B cell (primary cell): Measurements from ENCODE around the gene PITPNM3. TPM values are rescaled to one million over a fixed set of nuclear protein-coding genes. Genes with fewer than 3 reads are reported as not detected.

Experiments used
- ATAC-seq: fragments of 200-7000 bp; cut with Tn5 transposase; one replicate; pipeline ENCODE4 v1.10.0; 2021; ENCODE audit warnings: low read depth, mild to moderate bottlenecking, moderate number of reproducible peaks, moderate library complexity
- CTCF ChIA-PET: fragments of 350-600 bp; sonication (Branson Sonifier 250); formaldehyde crosslinking; loops from one replicate; lab custom pipeline; 2021; ENCODE audit warnings: antibody characterized with exemption, inconsistent platforms; lab: Charles Lee
- POLR2A ChIA-PET: fragments of 350-600 bp; sonication (Branson Sonifier 250); formaldehyde crosslinking; loops from one replicate; lab custom pipeline; 2021; ENCODE audit warnings: antibody characterized with exemption; lab: Charles Lee
- DNase-seq: peaks from one replicate; pipeline ENCODE4 v3.0.0; 2013
- H2AFZ ChIP-seq: 2 replicates; pipeline ENCODE4 v1.6.1; 2012; ENCODE audit warnings: mild to moderate bottlenecking, low read depth, low read length; ENCODE audit not compliant: insufficient read depth, poor library complexity, severe bottlenecking
- H3K27ac ChIP-seq, 2 donors: 1 replicate in 1 of 2; 2 replicates in 1 of 2; pipeline ENCODE4 v1.5.1; 2012 to 2013; ENCODE audit warnings: low read length in 2 of 2, mild to moderate bottlenecking in 2 of 2, moderate library complexity in 1 of 2
- H3K27me3 ChIP-seq, 4 experiments: fragments of 200-600 bp in 1 of 4; sonication (generic) in 1 of 4; replicated peaks in 1 of 4; 1 replicate in 2 of 4; 2 replicates in 2 of 4; pipeline versions ENCODE4 v1.6.1 to v1.7.0; 2013 to 2016; ENCODE audit warnings: low read length in 3 of 4, mild to moderate bottlenecking in 2 of 4, mixed read lengths in 1 of 4, moderate library complexity in 1 of 4; ENCODE audit not compliant: insufficient read depth in 4 of 4, control insufficient read depth in 3 of 4; ENCODE audit errors: control extremely low read depth in 1 of 4
- H3K36me3 ChIP-seq, 2 experiments: replicated peaks in 1 of 2; 1 replicate in 1 of 2; 2 replicates in 1 of 2; pipeline versions ENCODE4 v1.6.1 to v1.7.1; 2013; ENCODE audit warnings: low read length in 1 of 2; ENCODE audit not compliant: insufficient read depth in 2 of 2, control insufficient read depth in 1 of 2; ENCODE audit errors: control extremely low read depth in 1 of 2, extremely low read depth in 1 of 2
- H3K4me1 ChIP-seq, 2 donors: fragments of 200-600 bp in 1 of 2; sonication (generic) in 1 of 2; 1 replicate in 1 of 2; 2 replicates in 1 of 2; pipeline versions ENCODE4 v1.5.1 to v1.6.1; 2013 to 2017; ENCODE audit warnings: low read length in 2 of 2; ENCODE audit not compliant: control insufficient read depth in 2 of 2, insufficient read depth in 2 of 2
- H3K4me2 ChIP-seq: replicated peaks from 2 replicates; pipeline ENCODE3; 2012; ENCODE audit warnings: mild to moderate bottlenecking, low read depth, low read length; ENCODE audit not compliant: poor library complexity, severe bottlenecking
- H3K4me3 ChIP-seq, 5 experiments: fragments of 200-600 bp in 1 of 5; sonication (generic) in 1 of 5; 1 replicate in 3 of 5; 2 replicates in 2 of 5; pipeline versions ENCODE4 v1.5.1 to v1.7.0; 2011 to 2016; ENCODE audit warnings: low read length in 4 of 5, mild to moderate bottlenecking in 4 of 5, low read depth in 2 of 5, control low read depth in 1 of 5, moderate library complexity in 1 of 5; ENCODE audit not compliant: insufficient read depth in 1 of 5; ENCODE audit errors: control extremely low read depth in 1 of 5, extremely low read depth in 1 of 5
- H3K79me2 ChIP-seq: fragments of 200-600 bp; sonication (generic); one replicate; pipeline ENCODE4 v1.6.0; 2016; ENCODE audit warnings: low read length; ENCODE audit not compliant: control insufficient read depth, insufficient read depth
- H3K9ac ChIP-seq: fragments of 200-600 bp; sonication (generic); 2 replicates; pipeline ENCODE4 v1.6.1; 2017; ENCODE audit warnings: mild to moderate bottlenecking, low read length, moderate library complexity
- H3K9me3 ChIP-seq, 3 donors: one replicate each; pipeline versions ENCODE4 v1.6.1 to v1.7.1; 2013; ENCODE audit warnings: low read length in 2 of 3; ENCODE audit not compliant: control insufficient read depth in 2 of 3, insufficient read depth in 1 of 3; ENCODE audit errors: control extremely low read depth in 1 of 3
- H4K20me1 ChIP-seq: 2 replicates; pipeline ENCODE4 v1.6.0; 2012; ENCODE audit warnings: mild to moderate bottlenecking, low read length; ENCODE audit not compliant: insufficient read depth, control insufficient read depth, poor library complexity, severe bottlenecking
- H3K27ac Mint-ChIP-seq: one replicate; pipeline ENCODE4 v1.8.0; 2021; ENCODE audit warnings: mixed read lengths
- H3K27me3 Mint-ChIP-seq: one replicate; pipeline ENCODE4 v1.8.0; 2021; ENCODE audit warnings: mixed read lengths
- H3K4me1 Mint-ChIP-seq: one replicate; pipeline ENCODE4 v1.8.0; 2021; ENCODE audit warnings: mixed read lengths
- H3K4me3 Mint-ChIP-seq: one replicate; pipeline ENCODE4 v1.8.0; 2021; ENCODE audit warnings: mixed read lengths
- H3K9me3 Mint-ChIP-seq: one replicate; pipeline ENCODE4 v1.8.0; 2022; ENCODE audit warnings: mixed read lengths; ENCODE audit not compliant: insufficient read depth
- CTCF ChIP-seq: fragments of 200-600 bp; IDR thresholded peaks from one replicate; pipeline ENCODE4 v1.8.0; 2022; ENCODE audit warnings: antibody characterized with exemption, mild to moderate bottlenecking
- EZH2 ChIP-seq: IDR thresholded peaks from 2 replicates; pipeline ENCODE4 v1.6.1; 2012; ENCODE audit warnings: borderline replicate concordance, low read depth, mild to moderate bottlenecking, moderate library complexity, low read length; ENCODE audit not compliant: insufficient read depth, poor library complexity, severe bottlenecking
- WGBS: methylation state at CpG from one replicate; pipeline ENCODE4 v1.1.5; 2013; ENCODE audit warnings: missing lambda C conversion rate; ENCODE audit not compliant: insufficient coverage; 5-methylcytosine and 5-hydroxymethylcytosine counted together
- intact Hi-C: fragments of 100-400 bp; cut with micrococcal nuclease; formaldehyde crosslinking; loops from one replicate; pipeline ENCODE4 v1.10.0; 2022
- polyA plus RNA-seq: library from polyadenylated mRNA; depleted of rRNA; stranded (reverse); fragments of >200 nt; gene quantifications from 2 replicates; pipeline ENCODE4 v1.2.3, GENCODE V29; 2012
- total RNA-seq, 2 donors: library from RNA; stranded (reverse); fragments of 120-200 nt in 1 of 2; gene quantifications; 1 replicate in 1 of 2; 2 replicates in 1 of 2; pipeline versions ENCODE4 v1.2.3 to v1.2.4, GENCODE V29; 2013 to 2022

The PITPNM3 gene
- total and polyA plus RNA-seq, 2 donors (not counting 1 experiment from before 2014, with no cell fraction given) = 0.31 to 0.49 TPM

GRCh38 chr17:6495450-6496115 is 60.8 kb downstream of the PITPNM3 start:
- no peaks in the 10 kb centered on the region for H3K36me3 ChIP-seq
- ATAC-seq (no peak), DNase-seq (no peak)
- H3K27me3 Mint-ChIP-seq = peaks cover 11% of the 10 kb centered on the region
- H3K4me1 Mint-ChIP-seq = peaks cover 27% of the 10 kb centered on the region
- H3K27me3 ChIP-seq = peaks cover 0 to 2% (median 0%) of the 10 kb centered on the region in 4 experiments
- no peak overlapping the region for H3K27ac ChIP-seq
- no peaks in the 10 kb centered on the region for H3K9me3 ChIP-seq
- H2AFZ ChIP-seq = peak overlapping the region; percentile 26
- ChIA-PET POLR2A (no interaction called here), CTCF (interaction anchor here (1.2 kb wide), 1 partner anchor 23 kb away, joined by 5 read pairs; no protein-coding TSS in a partner anchor)
- TF ChIP-seq EZH2 = no peak
- no peak for TF ChIP-seq CTCF
- no peaks in the 10 kb centered on the region for H4K20me1 ChIP-seq
- peak overlapping the region; percentile 70 for H3K4me3 Mint-ChIP-seq
- no peak overlapping the region for H3K9ac ChIP-seq
- WGBS = 63% methylated on average over 13 of the region's 15 CpGs
- no peak overlapping the region for H3K4me3 ChIP-seq
- H3K27ac Mint-ChIP-seq = no peak overlapping the region
- peak overlapping the region; percentile 51 for H3K4me2 ChIP-seq
- peaks cover 24% of the 10 kb centered on the region in 2 donors for H3K4me1 ChIP-seq
- H3K79me2 ChIP-seq = no peaks in the 10 kb centered on the region
- intact Hi-C loops = no loop called here
- H3K9me3 Mint-ChIP-seq = no peaks in the 10 kb centered on the region

- no peak for ATAC-seq
- Mint-ChIP-seq H3K4me3 (no peak overlapping the region), H3K4me1 (peaks cover 27% of the 10 kb centered on the region), H3K9me3 (no peaks in the 10 kb centered on the region), H3K27ac (no peak overlapping the region), H3K27me3 (peaks cover 20% of the 10 kb centered on the region)
- no peak for TF ChIP-seq EZH2
- TF ChIP-seq CTCF = no peak
- H3K9ac ChIP-seq = no peak overlapping the region
- no peak overlapping the region for H3K4me3 ChIP-seq
- H3K4me1 ChIP-seq = peaks cover 24% of the 10 kb centered on the region in 2 donors
- H3K79me2 ChIP-seq = no peaks in the 10 kb centered on the region
- H3K9me3 ChIP-seq = no peaks in the 10 kb centered on the region
- WGBS = 87% methylated on average over 3 of the region's 5 CpGs
- H3K36me3 ChIP-seq = no peaks in the 10 kb centered on the region
- intact Hi-C loops = no loop called here
- peaks cover 0 to 9% (median 0%) of the 10 kb centered on the region in 4 experiments for H3K27me3 ChIP-seq
- no peak for DNase-seq
- no peak overlapping the region for H3K27ac ChIP-seq
- ChIA-PET POLR2A (no interaction called here), CTCF (no interaction called here)
- H2AFZ ChIP-seq = no peak overlapping the region
- H3K4me2 ChIP-seq = no peak overlapping the region
- H4K20me1 ChIP-seq = no peaks in the 10 kb centered on the region
Measured at GRCh38 chr17:6494239-6494941, 62.0 kb downstream of the PITPNM3 start.
